Measurements from ENCODE around the gene HOXD4.

GRCh38 chr2:176130147-176130956 is 21.0 kb upstream of the HOXD4 start:
- TF ChIP-seq POLR2A (IDR thresholded peaks at IDR 0.05; ENCODE audit: low read depth, low read length) (no peak), CTCF (conservative IDR thresholded peaks at IDR 0.05; ENCODE audit: low read depth, low read length) (no peak), RFX5 (IDR thresholded peaks at IDR 0.05; ENCODE audit: low read depth, low read length) (no peak), MXI1 (IDR thresholded peaks at IDR 0.05; ENCODE audit: borderline replicate concordance, low read depth, low read length) (no peak), RCOR1 (IDR thresholded peaks at IDR 0.05; ENCODE audit: insufficient replicate concordance, low read length) (no peak), FOS (IDR thresholded peaks at IDR 0.05; ENCODE audit: low read depth, low read length) (no peak), NFE2L2 (IDR thresholded peaks at IDR 0.05; ENCODE audit: low read depth, low read length) (no peak), MAFK (IDR thresholded peaks at IDR 0.05; ENCODE audit: low read depth, low read length) (no peak), BHLHE40 (IDR thresholded peaks at IDR 0.05; ENCODE audit: low read depth, low read length) (no peak), RAD21 (IDR thresholded peaks at IDR 0.05; ENCODE audit: low read length) (no peak), USF2 (IDR thresholded peaks at IDR 0.05; ENCODE audit: low read depth, low read length) (no peak), CHD1 (IDR thresholded peaks at IDR 0.05; ENCODE audit: low read depth, low read length) (no peak), ELK1 (IDR thresholded peaks at IDR 0.05; ENCODE audit: borderline replicate concordance, low read depth, low read length) (no peak), CEBPB (IDR thresholded peaks at IDR 0.05; ENCODE audit: low read depth, low read length) (no peak)
